Right cardiac atrium (tissue), 5 donors: ENCODE measurements around the gene VSIG1. TPM values are rescaled to one million over a fixed set of nuclear protein-coding genes. Genes with fewer than 3 reads are reported as not detected.

Experiments
- ATAC-seq, 2 donors: fragments of 200-7000 bp; cut with Tn5 transposase; one replicate each; pipeline versions ENCODE4 v1.8.0 to v1.9.1; 2020; ENCODE audit warnings: moderate library complexity in 2 of 2, mild to moderate bottlenecking in 1 of 2
- DNase-seq, 3 donors: peaks; one replicate each; pipeline ENCODE4 v3.0.0-alpha.2; 2020
- H3K27ac ChIP-seq: one replicate; pipeline ENCODE4 v1.5.1; 2013; ENCODE audit warnings: mild to moderate bottlenecking, low read length, control low read depth, moderate library complexity
- H3K27me3 ChIP-seq: one replicate; pipeline ENCODE4 v1.6.1; 2013; ENCODE audit not compliant: control insufficient read depth, insufficient read depth
- H3K4me1 ChIP-seq: one replicate; pipeline ENCODE4 v1.6.1; 2013; ENCODE audit warnings: low read length; ENCODE audit not compliant: control insufficient read depth, insufficient read depth
- H3K4me3 ChIP-seq: one replicate; pipeline ENCODE4 v1.5.1; 2013; ENCODE audit warnings: low read length, control low read depth
- H3K9me3 ChIP-seq: one replicate; pipeline ENCODE4 v1.6.1; 2013; ENCODE audit warnings: low read length; ENCODE audit not compliant: control insufficient read depth
- WGBS: extraction: QIAGEN DNeasy Blood & Tissue Kit; methylation state at CpG from one replicate; pipeline ENCODE4 v1.1.7; 2013; 5-methylcytosine and 5-hydroxymethylcytosine counted together
- intact Hi-C, 4 donors: fragments of 100-400 bp; cut with DNase I; formaldehyde crosslinking; loops; one replicate each; pipeline versions ENCODE4 v1.11.0 to v1.14.0; 2022 to 2023
- polyA plus RNA-seq: library from polyadenylated mRNA; stranded (reverse); fragments of 200-250 nt; gene quantifications from one replicate; pipeline ENCODE4 v1.2.3, GENCODE V29; 2013
- total RNA-seq, 4 donors: library from RNA; stranded (reverse); fragmentation: NEBNext Ultra II Directional; extraction: Animal tissue kit (Norgen Biotek cat#: 25700); gene quantifications; one replicate each; pipeline ENCODE4 v1.2.1, GENCODE V29; 2021
- donor health status: healthy with polysubstance abuse.
- donor health status: DM: no; HTN: yes; CAD: no.
- donor health status: DM: no; HTN: no; CAD: no.
- donor health status: DM: no; HTN: yes; CAD: no; lungs with severe emphysema.
- donor health status: DM: yes; HTN: yes; CAD: no.

Gene VSIG1
- total and polyA plus RNA-seq, 5 donors, result not detected

DNA sequence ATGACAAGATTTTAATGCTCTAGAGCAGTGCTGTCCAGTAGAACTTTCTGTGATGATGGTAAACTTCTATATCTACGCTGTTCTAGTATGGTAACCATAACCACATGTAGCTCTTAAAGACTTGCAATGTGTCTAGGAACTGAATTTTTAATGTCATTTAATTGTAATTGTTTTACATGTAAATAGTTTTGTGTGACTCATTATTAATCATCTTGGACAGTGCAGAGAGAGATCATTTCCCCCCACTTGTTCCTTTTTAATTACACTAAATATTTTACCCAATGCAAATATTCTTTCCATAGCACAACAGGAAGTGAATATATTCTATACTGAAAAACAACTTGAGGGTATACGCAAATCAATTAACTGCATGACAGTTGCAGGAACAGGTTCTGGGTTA, 52.5 kb downstream of the VSIG1 start:
- no peak overlapping the region for H3K27ac ChIP-seq
- no peaks in the 10 kb centered on the region for H3K27me3 ChIP-seq
- no peak overlapping the region for H3K4me3 ChIP-seq
- 99% methylated on average over 2 of the region's 2 CpGs for WGBS
- intact Hi-C loops, result no loop called here
- DNase-seq (no peak), ATAC-seq (no peak)
- no peaks in the 10 kb centered on the region for H3K9me3 ChIP-seq
- H3K4me1 ChIP-seq, result no peaks in the 10 kb centered on the region

DNA sequence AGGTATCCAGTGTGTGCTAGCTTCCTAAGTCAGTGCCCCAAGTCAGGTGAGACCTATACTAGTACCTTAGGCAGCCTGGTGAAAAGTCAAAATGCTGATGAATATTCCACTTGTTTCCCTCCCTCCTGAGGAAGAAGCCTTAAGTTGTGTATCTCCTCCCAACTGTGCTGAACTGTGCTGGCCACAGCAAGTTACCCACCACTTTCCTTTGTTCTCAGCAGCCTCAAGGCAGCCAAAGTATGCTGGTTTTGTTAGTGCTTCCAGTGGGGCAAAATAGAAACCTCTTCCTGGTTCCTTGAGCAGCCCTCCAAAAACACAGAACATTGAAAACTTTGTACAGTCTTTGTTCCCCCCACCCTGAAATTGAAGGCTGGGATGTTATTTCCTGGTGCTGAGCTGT, 60.6 kb downstream of the VSIG1 start:
- ATAC-seq (no peak), DNase-seq (no peak)
- H3K9me3 ChIP-seq, result no peaks in the 10 kb centered on the region
- intact Hi-C loops, result no loop called here
- no peaks in the 10 kb centered on the region for H3K4me1 ChIP-seq
- H3K27ac ChIP-seq, result no peak overlapping the region
- no peak overlapping the region for H3K4me3 ChIP-seq
- no peaks in the 10 kb centered on the region for H3K27me3 ChIP-seq

DNA sequence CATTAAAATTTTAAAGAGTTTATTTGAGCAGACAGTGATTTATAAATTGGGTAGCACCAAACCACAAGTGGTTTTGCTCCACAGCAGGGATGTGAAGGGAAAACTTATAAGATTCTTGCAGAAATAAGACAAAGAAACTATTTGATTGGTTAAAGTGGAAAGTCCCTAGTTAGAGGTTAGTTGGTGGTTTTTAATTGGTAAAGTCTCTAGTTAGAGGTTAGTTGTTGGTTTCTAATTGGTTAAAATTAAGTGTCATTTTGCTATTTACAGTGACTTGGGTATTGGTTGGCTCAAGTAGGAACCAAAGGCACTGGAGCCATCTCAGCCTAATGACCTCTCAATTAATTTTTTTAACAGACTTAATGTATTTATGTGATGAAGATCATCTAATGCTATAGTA, 69.7 kb downstream of the VSIG1 start:
- H3K27me3 ChIP-seq, result no peaks in the 10 kb centered on the region
- ATAC-seq (no peak), DNase-seq (no peak)
- H3K4me3 ChIP-seq, result no peak overlapping the region
- H3K4me1 ChIP-seq, result no peaks in the 10 kb centered on the region
- H3K9me3 ChIP-seq, result no peaks in the 10 kb centered on the region
- no peak overlapping the region for H3K27ac ChIP-seq
- intact Hi-C loops, result no loop called here

DNA sequence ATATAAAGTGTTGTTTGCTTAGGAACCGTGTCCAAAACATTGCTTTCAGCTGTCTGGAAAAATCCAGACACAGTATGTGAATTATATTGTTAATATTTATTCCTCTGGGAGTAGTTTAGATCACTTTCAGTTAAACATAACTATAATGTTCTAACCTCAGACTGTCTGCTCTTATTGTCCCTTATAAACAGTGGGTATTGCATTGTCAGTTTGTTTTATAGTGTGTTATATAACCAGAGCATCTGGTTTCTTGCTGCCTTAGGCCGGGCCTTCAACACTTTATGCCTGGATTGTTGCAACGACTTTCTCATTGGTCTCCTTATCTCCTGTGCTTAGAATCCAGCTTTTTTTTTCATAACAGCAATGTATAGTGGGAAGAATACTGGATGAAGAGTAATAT, 73.1 kb downstream of the VSIG1 start:
- no peak for ATAC-seq
- intact Hi-C loops, result no loop called here

DNA sequence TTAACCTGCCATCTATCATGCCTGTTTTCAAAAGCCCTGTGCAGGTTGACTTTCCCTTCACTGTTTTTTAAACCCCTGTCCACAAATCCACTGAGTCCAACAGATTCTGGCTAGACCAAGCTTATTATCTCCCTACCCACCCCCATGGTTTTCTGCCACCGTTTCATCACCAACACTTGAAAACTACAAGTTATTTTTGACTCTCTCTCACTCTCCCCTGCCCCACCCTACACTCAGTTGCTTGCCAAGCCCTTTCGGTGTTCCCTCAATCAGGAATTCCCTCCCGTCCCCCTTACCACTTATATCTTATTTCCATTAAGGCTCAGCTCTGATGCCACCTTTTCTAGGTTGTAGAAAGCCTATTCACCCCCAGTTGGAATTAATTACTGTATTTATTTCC, 76.4 kb downstream of the VSIG1 start:
- Histone ChIP-seq H3K27me3 (no peaks in the 10 kb centered on the region), H3K4me1 (peaks cover 3% of the 10 kb centered on the region), H3K27ac (peak overlapping the region; percentile 19), H3K9me3 (no peaks in the 10 kb centered on the region), H3K4me3 (no peak overlapping the region)
- peak in 1 of 3 donors; percentile 20 for DNase-seq
- WGBS, result 25% methylated on average over 3 of the region's 3 CpGs
- intact Hi-C loops, result no loop called here
- ATAC-seq, result peak; percentile 48 to 54

More for the DNA sequence above, 73.1 kb downstream of the VSIG1 start:
- DNase-seq, result no peak
- H3K9me3 ChIP-seq, result no peaks in the 10 kb centered on the region
- no peaks in the 10 kb centered on the region for H3K27me3 ChIP-seq
- 65% methylated on average over 3 of the region's 3 CpGs for WGBS
- peaks cover 3% of the 10 kb centered on the region for H3K4me1 ChIP-seq
- no peak overlapping the region for H3K27ac ChIP-seq
- no peak overlapping the region for H3K4me3 ChIP-seq

DNA sequence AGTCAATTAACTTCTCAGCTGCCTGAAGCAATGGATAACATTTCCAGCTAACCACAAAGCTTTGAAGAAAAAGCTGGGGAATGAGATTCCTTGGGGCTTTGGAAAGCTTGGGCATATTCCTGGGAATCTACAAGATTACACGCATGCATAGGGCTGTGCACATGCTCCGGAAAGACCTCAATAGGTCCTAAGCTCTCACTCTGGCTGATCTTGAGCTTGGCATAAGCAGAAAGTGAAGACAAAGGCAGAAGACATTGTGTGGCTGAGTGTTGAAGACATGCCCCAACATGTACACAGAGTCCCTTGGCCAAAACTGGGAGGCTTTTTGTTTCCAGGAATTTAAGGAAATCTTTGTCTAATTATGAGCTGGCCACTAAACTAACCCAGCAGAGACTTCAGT, 77.9 kb downstream of the VSIG1 start:
- DNase-seq (no peak), ATAC-seq (peak in 1 of 2 donors; percentile 36)
- peaks cover 3% of the 10 kb centered on the region for H3K4me1 ChIP-seq
- no peak overlapping the region for H3K4me3 ChIP-seq
- WGBS, result 64% methylated on average over 2 of the region's 2 CpGs
- intact Hi-C loops, result no loop called here
- no peaks in the 10 kb centered on the region for H3K9me3 ChIP-seq
- H3K27ac ChIP-seq, result no peak overlapping the region
- H3K27me3 ChIP-seq, result no peaks in the 10 kb centered on the region

GRCh38 chrX:108123591-108124366, 78.9 kb downstream of the VSIG1 start:
- ATAC-seq, result peak; percentile 62 to 69
- 95% methylated on average over 3 of the region's 3 CpGs for WGBS
- Histone ChIP-seq H3K27ac (peak overlapping the region; percentile 42), H3K27me3 (no peaks in the 10 kb centered on the region), H3K4me1 (peaks cover 3% of the 10 kb centered on the region), H3K4me3 (no peak overlapping the region), H3K9me3 (no peaks in the 10 kb centered on the region)
- intact Hi-C loops, result no loop called here
- peak in 2 of 3 donors; percentile 51 to 53 for DNase-seq

GRCh38 chrX:108126661-108127060, 81.8 kb downstream of the VSIG1 start:
- no peaks in the 10 kb centered on the region for H3K27me3 ChIP-seq
- H3K9me3 ChIP-seq, result no peaks in the 10 kb centered on the region
- intact Hi-C loops, result no loop called here
- no peak overlapping the region for H3K27ac ChIP-seq
- WGBS, result 65% methylated on average over 2 of the region's 2 CpGs
- no peak overlapping the region for H3K4me3 ChIP-seq
- ATAC-seq (no peak), DNase-seq (no peak)
- no peaks in the 10 kb centered on the region for H3K4me1 ChIP-seq

- Histone ChIP-seq H3K4me1 (no peaks in the 10 kb centered on the region), H3K9me3 (no peaks in the 10 kb centered on the region), H3K27me3 (no peaks in the 10 kb centered on the region), H3K4me3 (no peak overlapping the region), H3K27ac (no peak overlapping the region)
- ATAC-seq (no peak), DNase-seq (no peak)
- intact Hi-C loops, result no loop called here
- WGBS, result 76% methylated on average over 4 of the region's 4 CpGs
Observed at GRCh38 chrX:108127152-108127551, 82.3 kb downstream of the VSIG1 start.

Other genes with a start within 250 kb of the VSIG1 start
- gene MID2, start 219.2 kb upstream of the VSIG1 start, total RNA-seq, result 1 to 10 TPM; 5.0 to 6.4 (median 5.9) TPM
- 0.79 TPM for gene MID2, start 219.2 kb upstream of the VSIG1 start, polyA plus RNA-seq
- not detected for gene TEX13B, start 62.7 kb upstream of the VSIG1 start, total RNA-seq
- not detected for gene TEX13B, start 62.7 kb upstream of the VSIG1 start, polyA plus RNA-seq
- 10 to 100 TPM; 20.1 to 27.7 (median 22.9) TPM for gene PSMD10, start 46.5 kb downstream of the VSIG1 start, total RNA-seq
- gene PSMD10, start 46.5 kb downstream of the VSIG1 start, polyA plus RNA-seq, result 25.6 TPM
- 10 to 100 TPM; 15.4 to 18.5 (median 15.7) TPM for gene ATG4A, start 46.7 kb downstream of the VSIG1 start, total RNA-seq
- 14.4 TPM for gene ATG4A, start 46.7 kb downstream of the VSIG1 start, polyA plus RNA-seq